ENCODE results near the gene ATRNL1.

DNA sequence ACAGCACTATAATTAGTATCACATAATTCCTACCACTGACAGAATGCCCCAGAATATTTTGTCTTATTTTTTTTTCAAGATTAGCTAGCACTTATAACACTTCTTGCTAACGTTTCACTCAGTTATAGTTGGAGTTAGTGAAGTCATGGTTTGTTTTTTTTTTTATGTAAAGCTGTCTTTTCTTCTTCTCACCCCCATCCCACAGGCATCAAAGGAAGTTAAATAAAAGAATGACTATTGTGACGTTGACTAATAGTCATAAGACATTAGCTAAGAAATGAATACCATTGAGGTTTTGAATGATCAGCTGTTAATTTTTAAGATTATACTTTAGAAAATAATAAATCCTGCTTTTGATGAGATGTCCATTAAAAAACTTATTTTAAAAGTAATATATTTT is 681.6 kb downstream of the ATRNL1 start:
- TF ChIP-seq, protein P1, sequence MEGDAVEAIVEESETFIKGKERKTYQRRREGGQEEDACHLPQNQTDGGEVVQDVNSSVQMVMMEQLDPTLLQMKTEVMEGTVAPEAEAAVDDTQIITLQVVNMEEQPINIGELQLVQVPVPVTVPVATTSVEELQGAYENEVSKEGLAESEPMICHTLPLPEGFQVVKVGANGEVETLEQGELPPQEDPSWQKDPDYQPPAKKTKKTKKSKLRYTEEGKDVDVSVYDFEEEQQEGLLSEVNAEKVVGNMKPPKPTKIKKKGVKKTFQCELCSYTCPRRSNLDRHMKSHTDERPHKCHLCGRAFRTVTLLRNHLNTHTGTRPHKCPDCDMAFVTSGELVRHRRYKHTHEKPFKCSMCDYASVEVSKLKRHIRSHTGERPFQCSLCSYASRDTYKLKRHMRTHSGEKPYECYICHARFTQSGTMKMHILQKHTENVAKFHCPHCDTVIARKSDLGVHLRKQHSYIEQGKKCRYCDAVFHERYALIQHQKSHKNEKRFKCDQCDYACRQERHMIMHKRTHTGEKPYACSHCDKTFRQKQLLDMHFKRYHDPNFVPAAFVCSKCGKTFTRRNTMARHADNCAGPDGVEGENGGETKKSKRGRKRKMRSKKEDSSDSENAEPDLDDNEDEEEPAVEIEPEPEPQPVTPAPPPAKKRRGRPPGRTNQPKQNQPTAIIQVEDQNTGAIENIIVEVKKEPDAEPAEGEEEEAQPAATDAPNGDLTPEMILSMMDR (conservative IDR thresholded peaks at IDR 0.05; ENCODE audit: low read length) = no peak
- TF ChIP-seq EZH2phosphoT487 (IDR thresholded peaks at IDR 0.05; ENCODE audit: borderline replicate concordance, low read depth, low read length) = no peak
